B cell (primary cell): ENCODE data around the gene LRRIQ4. TPM values are rescaled to one million over a fixed set of nuclear protein-coding genes. Genes with fewer than 3 reads are reported as not detected.

Experiments
- ATAC-seq: fragments of 200-7000 bp; cut with Tn5 transposase; one replicate; pipeline ENCODE4 v1.10.0; 2021; ENCODE audit warnings: low read depth, mild to moderate bottlenecking, moderate number of reproducible peaks, moderate library complexity
- CTCF ChIA-PET: fragments of 350-600 bp; sonication (Branson Sonifier 250); formaldehyde crosslinking; loops from one replicate; lab custom pipeline; 2021; ENCODE audit warnings: antibody characterized with exemption, inconsistent platforms; lab: Charles Lee
- POLR2A ChIA-PET: fragments of 350-600 bp; sonication (Branson Sonifier 250); formaldehyde crosslinking; loops from one replicate; lab custom pipeline; 2021; ENCODE audit warnings: antibody characterized with exemption; lab: Charles Lee
- DNase-seq: peaks from one replicate; pipeline ENCODE4 v3.0.0; 2013
- H2AFZ ChIP-seq: 2 replicates; pipeline ENCODE4 v1.6.1; 2012; ENCODE audit warnings: mild to moderate bottlenecking, low read depth, low read length; ENCODE audit not compliant: insufficient read depth, poor library complexity, severe bottlenecking
- H3K27ac ChIP-seq, 2 donors: 1 replicate in 1 of 2; 2 replicates in 1 of 2; pipeline ENCODE4 v1.5.1; 2012 to 2013; ENCODE audit warnings: low read length in 2 of 2, mild to moderate bottlenecking in 2 of 2, moderate library complexity in 1 of 2
- H3K27me3 ChIP-seq, 4 experiments: fragments of 200-600 bp in 1 of 4; sonication (generic) in 1 of 4; replicated peaks in 1 of 4; 1 replicate in 2 of 4; 2 replicates in 2 of 4; pipeline versions ENCODE4 v1.6.1 to v1.7.0; 2013 to 2016; ENCODE audit warnings: low read length in 3 of 4, mild to moderate bottlenecking in 2 of 4, mixed read lengths in 1 of 4, moderate library complexity in 1 of 4; ENCODE audit not compliant: insufficient read depth in 4 of 4, control insufficient read depth in 3 of 4; ENCODE audit errors: control extremely low read depth in 1 of 4
- H3K36me3 ChIP-seq, 2 experiments: replicated peaks in 1 of 2; 1 replicate in 1 of 2; 2 replicates in 1 of 2; pipeline versions ENCODE4 v1.6.1 to v1.7.1; 2013; ENCODE audit warnings: low read length in 1 of 2; ENCODE audit not compliant: insufficient read depth in 2 of 2, control insufficient read depth in 1 of 2; ENCODE audit errors: control extremely low read depth in 1 of 2, extremely low read depth in 1 of 2
- H3K4me1 ChIP-seq, 2 donors: fragments of 200-600 bp in 1 of 2; sonication (generic) in 1 of 2; 1 replicate in 1 of 2; 2 replicates in 1 of 2; pipeline versions ENCODE4 v1.5.1 to v1.6.1; 2013 to 2017; ENCODE audit warnings: low read length in 2 of 2; ENCODE audit not compliant: control insufficient read depth in 2 of 2, insufficient read depth in 2 of 2
- H3K4me2 ChIP-seq: replicated peaks from 2 replicates; pipeline ENCODE3; 2012; ENCODE audit warnings: mild to moderate bottlenecking, low read depth, low read length; ENCODE audit not compliant: poor library complexity, severe bottlenecking
- H3K4me3 ChIP-seq, 5 experiments: fragments of 200-600 bp in 1 of 5; sonication (generic) in 1 of 5; 1 replicate in 3 of 5; 2 replicates in 2 of 5; pipeline versions ENCODE4 v1.5.1 to v1.7.0; 2011 to 2016; ENCODE audit warnings: low read length in 4 of 5, mild to moderate bottlenecking in 4 of 5, low read depth in 2 of 5, control low read depth in 1 of 5, moderate library complexity in 1 of 5; ENCODE audit not compliant: insufficient read depth in 1 of 5; ENCODE audit errors: control extremely low read depth in 1 of 5, extremely low read depth in 1 of 5
- H3K79me2 ChIP-seq: fragments of 200-600 bp; sonication (generic); one replicate; pipeline ENCODE4 v1.6.0; 2016; ENCODE audit warnings: low read length; ENCODE audit not compliant: control insufficient read depth, insufficient read depth
- H3K9ac ChIP-seq: fragments of 200-600 bp; sonication (generic); 2 replicates; pipeline ENCODE4 v1.6.1; 2017; ENCODE audit warnings: mild to moderate bottlenecking, low read length, moderate library complexity
- H3K9me3 ChIP-seq, 3 donors: one replicate each; pipeline versions ENCODE4 v1.6.1 to v1.7.1; 2013; ENCODE audit warnings: low read length in 2 of 3; ENCODE audit not compliant: control insufficient read depth in 2 of 3, insufficient read depth in 1 of 3; ENCODE audit errors: control extremely low read depth in 1 of 3
- H4K20me1 ChIP-seq: 2 replicates; pipeline ENCODE4 v1.6.0; 2012; ENCODE audit warnings: mild to moderate bottlenecking, low read length; ENCODE audit not compliant: insufficient read depth, control insufficient read depth, poor library complexity, severe bottlenecking
- H3K27ac Mint-ChIP-seq: one replicate; pipeline ENCODE4 v1.8.0; 2021; ENCODE audit warnings: mixed read lengths
- H3K27me3 Mint-ChIP-seq: one replicate; pipeline ENCODE4 v1.8.0; 2021; ENCODE audit warnings: mixed read lengths
- H3K4me1 Mint-ChIP-seq: one replicate; pipeline ENCODE4 v1.8.0; 2021; ENCODE audit warnings: mixed read lengths
- H3K4me3 Mint-ChIP-seq: one replicate; pipeline ENCODE4 v1.8.0; 2021; ENCODE audit warnings: mixed read lengths
- H3K9me3 Mint-ChIP-seq: one replicate; pipeline ENCODE4 v1.8.0; 2022; ENCODE audit warnings: mixed read lengths; ENCODE audit not compliant: insufficient read depth
- EZH2 ChIP-seq: IDR thresholded peaks from 2 replicates; pipeline ENCODE4 v1.6.1; 2012; ENCODE audit warnings: borderline replicate concordance, low read depth, mild to moderate bottlenecking, moderate library complexity, low read length; ENCODE audit not compliant: insufficient read depth, poor library complexity, severe bottlenecking
- WGBS: methylation state at CpG from one replicate; pipeline ENCODE4 v1.1.5; 2013; ENCODE audit warnings: missing lambda C conversion rate; ENCODE audit not compliant: insufficient coverage; 5-methylcytosine and 5-hydroxymethylcytosine counted together
- intact Hi-C: fragments of 100-400 bp; cut with micrococcal nuclease; formaldehyde crosslinking; loops from one replicate; pipeline ENCODE4 v1.10.0; 2022
- polyA plus RNA-seq: library from polyadenylated mRNA; depleted of rRNA; stranded (reverse); fragments of >200 nt; gene quantifications from 2 replicates; pipeline ENCODE4 v1.2.3, GENCODE V29; 2012
- total RNA-seq, 2 donors: library from RNA; stranded (reverse); fragments of 120-200 nt in 1 of 2; gene quantifications; 1 replicate in 1 of 2; 2 replicates in 1 of 2; pipeline versions ENCODE4 v1.2.3 to v1.2.4, GENCODE V29; 2013 to 2022
- TF ChIP-seq, protein P1 (sequence below): fragments of 200-600 bp; IDR thresholded peaks from one replicate; pipeline ENCODE4 v1.8.0; 2022; ENCODE audit warnings: antibody characterized with exemption, mild to moderate bottlenecking

The LRRIQ4 gene
- total and polyA plus RNA-seq, 2 donors (not counting 1 experiment from before 2014, with no cell fraction given) = 0.04 to 0.71 TPM

DNA sequence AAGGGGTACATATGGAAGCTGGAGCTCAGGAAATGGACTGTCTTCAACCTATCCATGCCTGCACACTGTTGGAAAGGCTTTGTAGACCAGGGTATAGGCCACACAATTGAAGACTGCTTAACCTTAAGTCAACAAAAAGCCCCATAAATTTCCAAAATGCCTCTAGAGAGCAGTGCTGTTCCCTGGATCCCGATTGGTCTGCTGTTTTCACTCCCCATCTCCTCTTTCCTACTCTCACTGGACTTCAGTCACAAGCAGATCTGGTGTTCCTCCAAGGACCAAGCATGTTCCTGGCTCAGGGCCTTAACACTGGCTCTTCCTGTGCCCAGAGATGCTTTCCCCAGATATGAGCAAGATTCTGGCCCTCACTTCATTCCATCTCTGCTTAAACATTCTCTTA, 22.9 kb downstream of the LRRIQ4 start:
- ATAC-seq = no peak
- WGBS = 67% methylated on average over 1 of the region's 1 CpG
- H3K27me3 Mint-ChIP-seq = no peaks in the 10 kb centered on the region

More for the DNA sequence above, 22.9 kb downstream of the LRRIQ4 start:
- H3K4me1 Mint-ChIP-seq = peaks cover 36% of the 10 kb centered on the region
- Histone ChIP-seq H3K4me1 (peaks cover 24 to 28% of the 10 kb centered on the region in 2 donors), H3K79me2 (no peaks in the 10 kb centered on the region), H3K9ac (no peak overlapping the region), H3K27me3 (no peaks in the 10 kb centered on the region), H4K20me1 (no peaks in the 10 kb centered on the region), H2AFZ (peak overlapping the region; percentile 82), H3K4me3 (no peak overlapping the region), H3K4me2 (peak overlapping the region; percentile 41), H3K9me3 (peaks cover 0 to 1% (median 0%) of the 10 kb centered on the region in 3 donors), H3K36me3 (peaks cover 0 to 3% of the 10 kb centered on the region in 2 experiments), H3K27ac (peak overlapping the region; percentile 75 to 91)
- intact Hi-C loops = loop anchor here (10.0 kb wide), 2 partner anchors 171 to 519 kb away; partner anchors contain the start of genes MECOM and SKIL
- CTCF ChIA-PET = interaction anchor here (1.3 kb wide), 1 partner anchor 94 kb away, joined by 3 read pairs; no protein-coding TSS in a partner anchor
- POLR2A ChIA-PET = interaction anchor here (0.7 to 1.4 kb wide), 3 partner anchors 11 to 63 kb away, joined by 3 to 4 read pairs (median 3); partner anchors contain the start of gene MYNN
- DNase-seq = no peak
- TF ChIP-seq, protein P1, sequence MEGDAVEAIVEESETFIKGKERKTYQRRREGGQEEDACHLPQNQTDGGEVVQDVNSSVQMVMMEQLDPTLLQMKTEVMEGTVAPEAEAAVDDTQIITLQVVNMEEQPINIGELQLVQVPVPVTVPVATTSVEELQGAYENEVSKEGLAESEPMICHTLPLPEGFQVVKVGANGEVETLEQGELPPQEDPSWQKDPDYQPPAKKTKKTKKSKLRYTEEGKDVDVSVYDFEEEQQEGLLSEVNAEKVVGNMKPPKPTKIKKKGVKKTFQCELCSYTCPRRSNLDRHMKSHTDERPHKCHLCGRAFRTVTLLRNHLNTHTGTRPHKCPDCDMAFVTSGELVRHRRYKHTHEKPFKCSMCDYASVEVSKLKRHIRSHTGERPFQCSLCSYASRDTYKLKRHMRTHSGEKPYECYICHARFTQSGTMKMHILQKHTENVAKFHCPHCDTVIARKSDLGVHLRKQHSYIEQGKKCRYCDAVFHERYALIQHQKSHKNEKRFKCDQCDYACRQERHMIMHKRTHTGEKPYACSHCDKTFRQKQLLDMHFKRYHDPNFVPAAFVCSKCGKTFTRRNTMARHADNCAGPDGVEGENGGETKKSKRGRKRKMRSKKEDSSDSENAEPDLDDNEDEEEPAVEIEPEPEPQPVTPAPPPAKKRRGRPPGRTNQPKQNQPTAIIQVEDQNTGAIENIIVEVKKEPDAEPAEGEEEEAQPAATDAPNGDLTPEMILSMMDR = no peak
- no peak for TF ChIP-seq EZH2
- H3K9me3 Mint-ChIP-seq = no peaks in the 10 kb centered on the region
- peak overlapping the region; percentile 97 for H3K27ac Mint-ChIP-seq
- peak overlapping the region; percentile 3 for H3K4me3 Mint-ChIP-seq
